GM06990 (cell line): ENCODE data around the gene RIN3.

Experiments
- DNase-seq: peaks from one replicate; pipeline ENCODE4 v3.0.0-alpha.2; 2011; ENCODE audit not compliant: insufficient read length; ENCODE audit errors: extremely low read depth
- H3K27me3 ChIP-seq: replicated peaks from 2 replicates; pipeline ENCODE4 v1.6.0; 2011; ENCODE audit warnings: low read length; ENCODE audit not compliant: control insufficient read depth, insufficient read depth
- H3K36me3 ChIP-seq: 2 replicates; pipeline ENCODE4 v1.5.1; 2011; ENCODE audit warnings: low read length; ENCODE audit not compliant: control insufficient read depth, insufficient read depth
- H3K4me3 ChIP-seq: replicated peaks from 2 replicates; pipeline ENCODE4 v1.5.1; 2011; ENCODE audit warnings: low read depth, mild to moderate bottlenecking, control low read depth, low read length
- CTCF ChIP-seq: IDR thresholded peaks from 2 replicates; pipeline ENCODE4 v1.5.1; 2011; ENCODE audit warnings: low read length, control low read depth, mild to moderate bottlenecking, inconsistent platforms; ENCODE audit not compliant: insufficient read depth, poor library complexity, severe bottlenecking

RIN3 gene

GRCh38 chr14:92704036-92704804 lies 190.6 kb downstream of the RIN3 start:
- Histone ChIP-seq H3K27me3 (no peaks in the 10 kb centered on the region), H3K4me3 (no peak overlapping the region), H3K36me3 (peaks cover 8% of the 10 kb centered on the region)
- DNase-seq, result peak; percentile 83
- no peak for TF ChIP-seq CTCF

- H3K36me3 ChIP-seq, result peaks cover 14% of the 10 kb centered on the region
- TF ChIP-seq CTCF, result no peak
- H3K4me3 ChIP-seq, result no peak overlapping the region
- no peaks in the 10 kb centered on the region for H3K27me3 ChIP-seq
- no peak for DNase-seq
Observed at GRCh38 chr14:92704821-92705220, 191.2 kb downstream of the RIN3 start.

GRCh38 chr14:92706386-92706785 lies 192.8 kb downstream of the RIN3 start:
- no peak for DNase-seq
- no peak overlapping the region for H3K4me3 ChIP-seq
- no peak for TF ChIP-seq CTCF
- peaks cover 24% of the 10 kb centered on the region for H3K36me3 ChIP-seq
- H3K27me3 ChIP-seq, result no peaks in the 10 kb centered on the region

- peaks cover 22% of the 10 kb centered on the region for H3K36me3 ChIP-seq
Observed at GRCh38 chr14:92709340-92710000, 195.9 kb downstream of the RIN3 start.

GRCh38 chr14:92710001-92710341 lies 196.4 kb downstream of the RIN3 start:
- no peak for DNase-seq
- peaks cover 24% of the 10 kb centered on the region for H3K36me3 ChIP-seq

More at GRCh38 chr14:92709340-92710000, 195.9 kb downstream of the RIN3 start:
- DNase-seq, result no peak
- H3K27me3 ChIP-seq, result no peaks in the 10 kb centered on the region
- TF ChIP-seq CTCF, result no peak
- H3K4me3 ChIP-seq, result no peak overlapping the region

More at GRCh38 chr14:92710001-92710341, 196.4 kb downstream of the RIN3 start:
- TF ChIP-seq CTCF, result no peak
- Histone ChIP-seq H3K27me3 (no peaks in the 10 kb centered on the region), H3K4me3 (no peak overlapping the region)
